ENCODE results near the gene HNF4A. TPM values are rescaled to one million over a fixed set of nuclear protein-coding genes. Genes with fewer than 3 reads are reported as not detected.

Gene HNF4A
- polyA plus RNA-seq, 1 of the 3 experiments (the other 2 are of a cell fraction) = not detected

DNA sequence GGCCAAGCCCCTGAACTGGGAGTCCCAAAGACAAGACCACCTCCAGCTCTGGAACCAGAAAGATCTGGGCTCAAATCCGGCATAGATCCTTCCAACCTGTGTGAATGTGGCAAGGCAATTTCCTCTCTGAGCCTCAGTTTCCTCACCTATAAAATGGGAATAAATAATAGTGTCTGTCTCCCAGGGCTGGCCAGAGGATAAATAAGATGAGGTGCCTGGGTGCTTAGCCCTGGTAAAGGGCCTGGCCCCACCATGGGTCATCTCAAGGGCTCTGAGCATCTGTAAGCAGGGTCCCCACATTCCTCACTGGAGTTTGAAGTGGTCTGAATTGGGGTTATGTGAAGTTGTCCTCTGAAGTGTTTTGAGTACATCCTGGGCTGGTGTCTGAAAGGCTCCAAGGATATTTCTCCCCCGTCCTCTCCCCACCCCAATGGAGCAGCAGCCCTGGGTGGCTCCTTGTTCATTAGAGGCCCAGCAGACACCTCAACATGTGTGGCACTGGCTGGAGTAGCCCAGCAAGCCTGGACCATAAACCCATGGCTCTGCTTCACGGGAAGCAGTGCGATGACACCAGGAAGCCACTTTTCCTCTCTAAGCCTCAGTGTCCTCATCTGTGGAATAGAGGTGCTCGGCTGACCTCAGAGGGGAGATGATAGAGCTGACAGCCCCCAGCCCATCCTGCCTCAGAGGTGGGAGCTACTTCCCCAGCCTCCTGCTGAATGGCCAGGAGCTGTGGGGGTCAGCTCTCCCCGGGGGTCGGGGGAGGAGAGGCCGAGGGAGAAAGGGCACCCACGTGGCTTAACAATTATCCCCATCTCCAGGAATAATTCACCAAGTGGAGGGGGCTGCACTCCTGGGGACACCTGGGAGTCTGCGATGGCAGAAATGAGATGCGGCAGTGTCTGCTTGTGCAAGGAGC is 48.0 kb downstream of the HNF4A start:
- Histone ChIP-seq H3K27me3 (ENCODE audit: insufficient read depth) (no peaks in the 10 kb centered on the region; the same call in 1 of the 2 replicates), H3K9ac (no peak overlapping the region), H3F3A (replicated peaks; ENCODE audit: insufficient read depth) (no peaks in the 10 kb centered on the region), H3K9me3 (no peaks in the 10 kb centered on the region), H3K4me2 (no peak overlapping the region), H3K4me1 (ENCODE audit: control insufficient read depth in 1 of 2, insufficient read depth in 2 of 2, low read depth in 1 of 2, low read length in 1 of 2) (peaks cover 0 to 10% of the 10 kb centered on the region in 2 experiments; a peak in 1 of 4 replicates), H3K27ac (ENCODE audit: low read depth in 2 of 2, low read length in 1 of 2) (no peak overlapping the region; a peak in 1 of 4 replicates), H3K9me2 (no peaks in the 10 kb centered on the region), H2AFZ (ENCODE audit: low read depth) (no peak overlapping the region), H4K20me1 (ENCODE audit: insufficient read depth) (no peaks in the 10 kb centered on the region), H3K36me3 (replicated peaks in 1 of 2; ENCODE audit: control insufficient read depth in 1 of 2, insufficient read depth in 2 of 2, low read length in 1 of 2) (no peaks in the 10 kb centered on the region), H3K4me3 (ENCODE audit: low read depth in 2 of 2, low read length in 1 of 2) (no peak overlapping the region), H3K79me2 (ENCODE audit: insufficient read depth) (no peaks in the 10 kb centered on the region)
- TF ChIP-seq, protein P1, sequence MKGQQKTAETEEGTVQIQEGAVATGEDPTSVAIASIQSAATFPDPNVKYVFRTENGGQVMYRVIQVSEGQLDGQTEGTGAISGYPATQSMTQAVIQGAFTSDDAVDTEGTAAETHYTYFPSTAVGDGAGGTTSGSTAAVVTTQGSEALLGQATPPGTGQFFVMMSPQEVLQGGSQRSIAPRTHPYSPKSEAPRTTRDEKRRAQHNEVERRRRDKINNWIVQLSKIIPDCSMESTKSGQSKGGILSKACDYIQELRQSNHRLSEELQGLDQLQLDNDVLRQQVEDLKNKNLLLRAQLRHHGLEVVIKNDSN (IDR thresholded peaks at IDR 0.05; ENCODE audit: borderline replicate concordance, low read depth) = no peak
- no peak for TF ChIP-seq ELF1 (IDR thresholded peaks at IDR 0.05)
- no peak for TF ChIP-seq REST (IDR thresholded peaks at IDR 0.05; ENCODE audit: low read depth, low read length)
- no peak for TF ChIP-seq RAD21 (IDR thresholded peaks at IDR 0.05; ENCODE audit: low read length)
- TF ChIP-seq GATA2 (CRISPR knock-in tag; IDR thresholded peaks at IDR 0.05) = no peak
- TF ChIP-seq GABPA (IDR thresholded peaks at IDR 0.05; ENCODE audit: low read depth) = no peak
- WGBS (ENCODE audit: low lambda C conversion rate) = 57% methylated on average over 8 of the region's 11 CpGs
- DNase-seq = no peak
- POLR2A ChIA-PET = no interaction called here
- CTCF ChIA-PET = interaction anchor here (0.9 to 2.8 kb wide), 4 partner anchors 15 to 56 kb away, joined by 3 to 12 read pairs (median 6); no protein-coding TSS in a partner anchor

DNA sequence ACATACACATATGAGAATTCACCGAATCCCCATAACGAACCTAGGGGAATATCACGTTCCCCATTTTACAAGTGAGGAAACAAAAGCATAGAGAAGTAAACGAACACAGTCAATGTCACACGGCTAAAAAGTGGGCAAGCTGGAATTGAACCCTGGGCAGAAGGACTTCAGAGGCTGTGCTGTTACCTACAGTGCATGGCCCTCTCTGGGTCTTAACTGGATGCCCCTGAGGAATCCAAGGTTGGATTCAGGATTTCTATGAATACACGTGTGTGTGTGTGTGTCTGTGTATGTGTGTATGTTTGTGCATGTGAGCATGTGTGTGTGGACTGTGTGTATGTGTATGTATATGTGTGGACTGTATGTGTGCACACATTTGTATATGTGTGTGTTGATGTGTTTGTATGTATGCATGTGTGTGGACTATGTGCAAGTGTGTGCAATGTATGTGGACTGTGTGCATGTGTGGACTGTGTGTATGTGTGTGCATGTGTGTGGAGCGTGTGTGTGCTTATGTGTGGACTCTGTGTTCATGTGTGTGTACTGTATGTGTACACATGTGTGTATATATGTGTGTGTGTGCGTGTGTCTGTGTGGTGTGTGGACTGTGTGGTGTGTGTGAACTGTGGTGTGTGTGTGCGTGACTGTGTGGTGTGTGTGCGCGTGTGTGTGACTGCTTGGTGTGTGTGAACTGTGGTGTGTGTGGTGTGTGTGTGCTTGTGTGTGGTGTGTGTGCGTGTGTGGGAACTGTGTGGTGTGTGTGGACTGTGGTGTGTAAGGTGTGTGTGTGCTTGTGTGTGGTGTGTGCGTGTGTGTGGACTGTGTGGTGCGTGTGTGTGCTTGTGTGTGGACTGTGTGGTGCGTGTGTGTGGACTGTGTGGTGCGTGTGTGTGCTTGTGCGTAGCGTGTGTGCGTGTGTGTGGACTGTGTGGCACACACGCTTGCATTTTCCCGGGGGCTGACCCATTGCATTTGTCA is 49.0 kb downstream of the HNF4A start:
- Histone ChIP-seq H3K9me3 (no peaks in the 10 kb centered on the region), H3K4me1 (ENCODE audit: control insufficient read depth in 1 of 2, insufficient read depth in 2 of 2, low read depth in 1 of 2, low read length in 1 of 2) (peaks cover 0 to 10% of the 10 kb centered on the region in 2 experiments; a peak in 1 of 4 replicates), H3K9ac (no peak overlapping the region), H3K79me2 (ENCODE audit: insufficient read depth) (no peaks in the 10 kb centered on the region), H3F3A (replicated peaks; ENCODE audit: insufficient read depth) (no peaks in the 10 kb centered on the region), H3K4me3 (ENCODE audit: low read depth in 2 of 2, low read length in 1 of 2) (no peak overlapping the region), H3K4me2 (no peak overlapping the region), H3K36me3 (replicated peaks in 1 of 2; ENCODE audit: control insufficient read depth in 1 of 2, insufficient read depth in 2 of 2, low read length in 1 of 2) (no peaks in the 10 kb centered on the region), H4K20me1 (ENCODE audit: insufficient read depth) (no peaks in the 10 kb centered on the region), H2AFZ (ENCODE audit: low read depth) (no peak overlapping the region), H3K27me3 (ENCODE audit: insufficient read depth) (no peaks in the 10 kb centered on the region; the same call in 1 of the 2 replicates), H3K27ac (ENCODE audit: low read depth in 2 of 2, low read length in 1 of 2) (no peak overlapping the region), H3K9me2 (no peaks in the 10 kb centered on the region)
- ChIA-PET CTCF (interaction anchor here (0.6 to 1.0 kb wide), 2 partner anchors 18 to 19 kb away, joined by 3 read pairs; no protein-coding TSS in a partner anchor), POLR2A (no interaction called here)
- TF ChIP-seq ELF1 (IDR thresholded peaks at IDR 0.05) (no peak), TAF1 (IDR thresholded peaks at IDR 0.05; ENCODE audit: borderline replicate concordance, low read depth, low read length) (no peak)
- DNase-seq = no peak
- 73% methylated on average over 21 of the region's 21 CpGs for WGBS (ENCODE audit: low lambda C conversion rate)
